Left cardiac atrium (tissue), 4 donors: Measurements from ENCODE around the gene NT5M. TPM values are rescaled to one million over a fixed set of nuclear protein-coding genes. Genes with fewer than 3 reads are reported as not detected.
A peak's percentile ranks its signal among the peaks of the same experiment; 100 is the strongest.

ENCODE experiments used
- ATAC-seq, 2 donors: fragments of 200-7000 bp; cut with Tn5 transposase; one replicate each; pipeline ENCODE4 v1.9.1; 2020; ENCODE audit warnings: mild to moderate bottlenecking in 2 of 2, moderate library complexity in 2 of 2
- DNase-seq: peaks from one replicate; pipeline ENCODE4 v3.0.0-alpha.2; 2020
- intact Hi-C, 2 donors: fragments of 100-400 bp; cut with DNase I; formaldehyde crosslinking; loops; one replicate each; pipeline versions ENCODE4 v1.14.1 to v1.15.1; 2022 to 2023
- total RNA-seq, 2 donors: library from RNA; stranded (reverse); fragmentation: NEBNext Ultra II Directional; extraction: Animal tissue kit (Norgen Biotek cat#: 25700); gene quantifications; one replicate each; pipeline ENCODE4 v1.2.1, GENCODE V29; 2021
- donor health status: DM: no; HTN: yes; CAD: no.
- donor health status: DM: no; HTN: yes; CAD: no; lungs with severe emphysema.
- donor health status: DM: yes; HTN: yes; CAD: no.
- donor health status: Dilated cardiomyopathy.

The NT5M gene
- total RNA-seq, 2 donors from 2014 or later, result 5.4 to 8.2 TPM

DNA sequence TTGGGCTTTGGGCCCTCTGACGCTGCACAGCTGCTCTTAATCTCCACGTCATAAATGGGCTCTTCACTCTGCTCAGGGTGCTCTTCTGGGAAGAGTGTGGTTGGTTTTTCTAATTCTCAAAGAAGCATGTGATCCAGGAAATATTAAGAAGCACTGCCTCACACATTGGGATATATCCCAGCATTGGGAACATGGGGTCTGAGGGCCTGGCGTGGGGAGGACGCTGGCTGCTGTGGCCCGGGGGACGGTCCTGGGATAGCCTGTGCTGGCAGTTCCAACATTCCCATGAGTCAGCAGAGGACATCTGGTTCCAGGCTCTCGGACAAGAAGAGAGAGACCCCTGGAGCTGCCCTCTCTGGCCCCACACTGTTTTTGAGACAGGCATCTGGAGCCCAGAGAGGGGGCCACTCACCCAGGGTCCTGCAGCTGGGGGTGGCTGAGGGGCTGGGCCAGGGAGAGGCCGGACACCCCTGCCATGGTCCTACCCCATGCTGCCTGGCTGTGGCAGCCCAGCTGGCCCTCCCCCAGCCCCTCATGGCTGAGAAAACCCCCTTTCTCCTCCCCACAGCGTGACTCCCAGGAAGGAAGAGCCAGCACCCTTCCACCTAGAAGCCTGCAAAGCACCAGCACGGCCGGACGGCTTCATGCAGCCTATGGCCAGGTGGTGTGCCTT is 58.8 kb downstream of the NT5M start:
- DNase-seq, result peak; percentile 50
- ATAC-seq, result peak; percentile 64 to 73
- intact Hi-C loops, result loop anchor here in 1 of 2 donors (10.0 kb wide), 1 partner anchor 113 kb away; the partner anchor contains the start of gene MED9

DNA sequence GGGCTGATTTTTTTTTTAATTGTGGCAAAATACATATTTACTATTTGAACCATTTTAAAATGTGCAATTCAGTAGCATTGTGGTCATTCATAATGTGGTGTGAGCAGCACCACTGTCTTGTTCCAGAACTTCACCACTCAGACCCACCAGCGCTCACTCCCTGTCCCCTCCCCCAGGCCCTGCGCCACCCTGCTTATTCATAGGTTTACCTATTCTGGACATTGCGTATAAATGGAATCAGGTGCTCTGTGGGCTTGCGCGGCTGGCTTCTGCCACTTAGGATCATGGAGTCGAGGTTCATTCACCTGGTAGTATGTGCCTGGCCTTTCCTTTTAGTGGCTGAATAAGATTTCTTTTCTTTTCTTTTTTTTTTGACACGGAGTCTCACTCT is 59.4 kb downstream of the NT5M start:
- ATAC-seq (no peak), DNase-seq (no peak)
- intact Hi-C loops, result loop anchor here in 1 of 2 donors (10.0 kb wide), 1 partner anchor 112 kb away; the partner anchor contains the start of gene MED9

DNA sequence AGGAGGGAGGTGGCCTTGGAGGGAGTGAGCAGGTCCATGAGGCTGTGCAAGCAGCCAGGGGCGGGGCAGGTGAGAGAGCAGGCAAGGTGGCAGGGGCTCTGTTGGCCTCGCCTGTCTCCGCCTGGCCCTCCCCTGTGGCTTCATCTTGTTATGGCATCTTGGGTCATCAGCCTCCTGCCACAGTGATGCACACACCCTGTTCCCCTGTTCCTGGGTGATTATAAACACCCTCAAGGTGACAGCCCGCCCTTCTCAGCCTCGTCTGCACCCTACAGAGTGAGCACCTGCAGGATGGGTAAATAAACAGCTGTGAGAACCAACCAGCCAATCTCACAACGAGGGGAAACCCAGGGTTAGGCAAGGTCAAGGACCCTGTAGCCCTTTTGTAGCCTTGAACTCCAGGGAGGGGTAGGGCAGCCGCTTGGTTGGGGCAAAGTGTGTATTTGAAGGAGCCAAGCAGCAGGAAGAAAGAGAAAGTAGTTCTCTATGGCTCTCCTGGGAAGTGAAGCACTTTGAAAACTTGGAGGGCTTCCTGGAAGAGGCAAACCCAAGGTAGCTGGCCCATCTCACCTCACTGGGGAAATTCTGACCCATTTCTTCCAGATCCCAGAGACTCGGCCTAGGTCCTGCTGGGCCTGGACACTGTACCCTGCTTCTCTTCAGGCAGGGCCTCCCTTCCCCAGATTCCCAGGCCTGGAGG is 60.6 kb downstream of the NT5M start:
- ATAC-seq, result no peak
- intact Hi-C loops, result loop anchor here in 1 of 2 donors (10.0 kb wide), 1 partner anchor 111 kb away; the partner anchor contains the start of gene MED9
- no peak for DNase-seq

DNA sequence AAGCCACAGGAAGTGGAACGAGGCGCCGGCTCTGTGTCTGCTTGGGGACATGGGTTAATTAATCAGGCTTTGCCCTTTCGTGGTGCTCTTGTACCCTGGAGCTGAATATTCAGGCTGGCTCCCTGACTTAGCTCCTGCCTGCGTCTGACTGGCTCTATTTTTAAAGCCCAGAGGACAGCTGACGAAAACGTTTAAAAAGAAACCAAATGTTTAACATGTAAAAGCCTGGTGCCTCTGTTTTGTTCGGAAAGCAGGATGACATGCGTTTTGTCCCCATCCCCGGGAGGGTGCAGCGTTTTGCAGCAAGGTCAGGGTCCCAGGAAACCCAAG is 61.1 kb downstream of the NT5M start:
- DNase-seq (no peak), ATAC-seq (peak in 1 of 2 donors; percentile 32)
- intact Hi-C loops, result loop anchor here in 1 of 2 donors (10.0 kb wide), 1 partner anchor 110 kb away; the partner anchor contains the start of gene MED9

DNA sequence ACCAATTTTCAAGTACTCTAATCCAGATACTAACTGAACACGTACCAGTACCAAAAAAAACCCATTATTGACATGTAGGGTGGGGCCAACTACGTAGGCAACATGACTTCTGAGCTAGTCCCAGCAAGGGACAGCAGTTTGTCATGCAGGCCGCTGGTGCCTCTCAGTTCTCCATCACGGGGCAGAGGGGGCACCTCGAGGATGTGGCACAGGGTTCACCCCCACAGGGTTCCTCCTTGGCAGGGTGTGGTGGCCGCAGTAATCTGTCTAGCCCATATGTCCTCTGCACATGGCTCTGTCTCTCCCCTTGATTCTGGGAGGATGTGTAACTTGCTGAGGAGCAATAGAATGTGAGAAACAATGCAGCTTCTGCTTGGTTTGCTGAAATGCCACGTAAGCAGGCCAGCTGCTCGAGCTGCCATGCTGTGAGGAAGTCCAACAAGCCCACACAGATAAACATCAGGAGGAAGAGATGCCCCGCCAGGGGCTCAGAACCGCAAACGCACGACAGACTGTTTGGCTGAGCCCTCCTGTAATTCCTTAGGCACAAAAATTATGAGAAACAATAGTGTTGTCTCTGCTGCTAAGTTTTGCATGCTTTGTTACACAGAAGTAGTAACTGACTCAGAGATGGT is 62.4 kb downstream of the NT5M start:
- intact Hi-C loops, result loop anchor here in 1 of 2 donors (10.0 kb wide), 1 partner anchor 109 kb away; the partner anchor contains the start of gene MED9
- ATAC-seq, result no peak
- peak; percentile 7 for DNase-seq

DNA sequence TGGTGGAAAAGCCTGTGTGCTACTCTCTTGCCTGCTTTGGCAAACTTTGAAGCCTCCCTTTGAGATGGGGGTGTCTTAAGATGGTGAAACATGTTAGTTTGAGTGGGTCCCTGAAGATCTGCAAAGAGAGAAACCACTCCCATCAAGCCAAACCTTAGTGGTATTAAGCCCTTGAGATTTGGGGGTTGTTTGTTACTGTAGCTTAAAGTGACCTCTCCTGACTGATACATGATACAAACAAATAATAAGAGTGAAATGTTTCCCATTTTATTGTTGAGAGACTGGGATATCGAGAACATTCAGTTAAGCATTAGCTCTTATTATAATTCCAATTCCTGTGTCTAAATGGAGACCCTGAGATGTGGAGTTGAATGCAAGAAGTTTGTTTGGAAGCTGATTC is 63.1 kb downstream of the NT5M start:
- DNase-seq, result no peak
- intact Hi-C loops, result loop anchor here in 1 of 2 donors (10.0 kb wide), 1 partner anchor 109 kb away; the partner anchor contains the start of gene MED9
- no peak for ATAC-seq

DNA sequence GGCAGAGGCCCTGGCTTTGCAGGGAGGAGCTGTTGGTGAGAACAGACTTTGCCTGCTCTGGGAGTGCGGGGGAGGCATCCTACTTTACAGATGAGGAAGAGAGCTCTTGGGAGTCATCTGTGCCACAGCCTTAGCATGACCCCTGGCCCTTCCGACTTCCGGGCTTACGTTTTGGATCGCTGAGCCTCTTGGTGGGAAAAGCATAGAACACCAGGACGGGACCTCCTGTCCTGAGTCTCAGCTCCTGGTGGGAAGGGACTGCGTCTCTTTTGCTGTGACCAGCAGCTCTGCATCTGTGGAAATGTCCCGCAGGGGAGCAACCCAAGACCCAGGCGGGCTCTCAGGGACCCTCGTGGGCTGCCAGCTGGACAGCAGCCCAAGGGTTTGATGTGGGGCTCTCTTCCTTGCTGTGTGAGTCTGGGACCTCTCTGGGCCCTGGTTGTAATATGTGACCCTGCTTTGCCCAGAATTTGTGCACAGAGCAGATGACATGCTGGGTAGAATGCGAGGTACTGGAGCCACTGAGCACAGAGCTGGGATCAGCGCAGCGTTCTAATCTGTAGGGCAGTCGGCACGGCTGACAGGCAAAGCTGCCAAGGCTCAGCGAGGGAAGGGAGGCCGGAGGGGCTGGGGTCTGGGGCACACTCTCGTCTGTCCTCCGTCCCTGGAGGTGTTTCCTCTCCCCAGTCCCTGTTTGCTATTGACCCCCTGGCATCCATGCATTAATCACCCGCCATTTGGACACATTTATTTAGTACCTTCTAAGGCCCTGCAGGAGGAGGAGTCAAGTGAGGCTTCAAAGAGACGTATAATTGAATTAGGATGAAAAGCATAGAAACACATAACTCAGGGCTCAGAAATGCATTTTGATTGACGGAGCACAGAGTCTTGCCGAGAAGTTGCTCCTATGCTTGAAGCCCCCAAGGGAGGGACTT is 64.0 kb downstream of the NT5M start:
- DNase-seq (no peak), ATAC-seq (no peak)
- intact Hi-C loops, result loop anchor here in 1 of 2 donors (10.0 kb wide), 1 partner anchor 108 kb away; the partner anchor contains the start of gene MED9

DNA sequence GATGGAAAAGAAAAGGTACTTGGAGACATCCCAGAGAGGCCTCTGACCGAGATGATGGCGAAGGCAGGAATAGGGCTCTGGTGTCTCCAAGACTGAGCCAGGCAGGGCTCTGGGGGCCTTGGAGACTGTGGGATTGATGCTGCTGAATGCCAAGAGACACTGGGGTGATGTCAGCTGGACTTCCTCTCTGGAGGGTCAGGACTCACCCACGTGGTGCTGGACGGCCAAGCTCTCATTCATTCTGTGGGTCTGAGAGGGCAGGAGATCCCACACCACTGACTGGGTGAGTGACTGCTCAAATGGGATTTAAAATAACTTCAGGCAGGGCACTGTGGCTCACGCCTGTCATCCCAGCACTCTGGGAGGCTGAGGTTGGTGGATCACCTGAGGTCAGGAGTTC is 64.8 kb downstream of the NT5M start:
- DNase-seq (no peak), ATAC-seq (peak in 1 of 2 donors; percentile 49)
- intact Hi-C loops, result loop anchor here in 1 of 2 donors (10.0 kb wide), 1 partner anchor 107 kb away; the partner anchor contains the start of gene MED9

DNA sequence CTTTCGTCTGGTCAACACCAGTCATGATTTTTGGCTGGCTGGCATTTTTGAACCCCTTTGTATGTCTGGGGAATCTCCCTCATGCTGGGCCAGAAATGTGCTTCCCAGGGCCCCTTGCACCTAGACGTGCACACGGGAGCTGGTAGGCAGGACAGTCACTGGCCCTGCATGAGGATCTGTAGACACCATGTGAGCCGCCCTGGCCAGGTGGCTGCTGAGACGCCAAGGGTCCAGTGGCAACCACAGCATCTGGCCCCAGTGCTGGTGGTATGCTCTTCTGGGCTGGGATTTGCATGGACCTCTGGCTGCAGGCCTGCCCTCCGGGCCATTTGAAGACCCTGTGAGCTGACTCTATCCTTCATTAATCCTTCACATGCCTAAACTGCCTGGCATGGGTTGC is 67.5 kb downstream of the NT5M start:
- no peak for DNase-seq
- intact Hi-C loops, result no loop called here
- ATAC-seq, result no peak

DNA sequence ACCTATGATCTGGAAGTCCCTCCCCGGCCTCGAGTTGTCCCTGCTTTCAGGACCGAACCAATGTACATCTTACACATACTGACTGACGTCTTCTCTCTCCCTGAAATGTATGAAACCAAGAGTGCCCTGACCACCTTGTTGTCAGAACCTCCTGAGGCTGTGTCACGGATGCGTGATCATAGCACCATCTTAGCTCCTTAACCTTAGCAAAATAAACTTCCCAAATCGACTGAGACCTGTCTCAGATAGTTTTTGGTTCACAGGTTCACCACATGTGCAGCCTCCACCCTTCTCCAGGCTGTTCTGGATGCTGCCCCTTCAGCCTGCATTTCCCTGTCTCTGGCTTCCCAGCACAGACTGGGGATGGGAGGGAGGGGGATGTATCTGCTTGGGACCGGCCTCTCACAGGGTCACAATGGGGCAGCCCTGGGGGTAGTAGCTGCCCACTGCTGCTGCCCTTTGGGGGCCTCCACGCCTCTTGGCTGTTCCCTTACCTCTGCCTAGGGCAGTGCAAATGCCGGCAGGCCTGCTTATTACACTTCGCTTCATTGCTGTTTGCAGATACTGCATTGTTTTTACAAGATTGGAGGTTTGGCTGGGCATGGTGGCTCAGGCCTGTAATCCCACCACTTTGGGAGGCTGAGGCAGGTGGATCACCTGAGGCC is 69.8 kb downstream of the NT5M start:
- no peak for DNase-seq
- intact Hi-C loops, result no loop called here
- ATAC-seq, result no peak

DNA sequence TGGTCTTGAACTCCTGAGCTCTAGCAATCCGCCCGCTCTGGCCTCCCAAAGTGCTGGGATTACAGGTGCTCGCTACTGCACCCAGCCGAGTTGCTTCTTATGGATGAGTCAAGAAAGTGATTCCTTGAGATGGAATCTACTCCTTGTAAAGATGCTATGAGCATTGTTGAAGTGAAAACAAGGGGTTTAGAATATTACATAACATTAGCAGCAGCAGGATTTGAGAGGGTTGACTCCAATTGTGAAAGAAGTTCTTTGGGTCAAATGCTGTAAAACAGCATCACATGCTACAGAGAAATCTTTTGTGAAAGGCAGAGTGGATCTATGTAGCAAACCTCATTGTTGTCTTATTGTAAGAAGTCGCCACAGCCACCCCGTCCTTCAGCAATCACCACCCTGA is 72.7 kb downstream of the NT5M start:
- intact Hi-C loops, result no loop called here
- DNase-seq (no peak), ATAC-seq (no peak)

DNA sequence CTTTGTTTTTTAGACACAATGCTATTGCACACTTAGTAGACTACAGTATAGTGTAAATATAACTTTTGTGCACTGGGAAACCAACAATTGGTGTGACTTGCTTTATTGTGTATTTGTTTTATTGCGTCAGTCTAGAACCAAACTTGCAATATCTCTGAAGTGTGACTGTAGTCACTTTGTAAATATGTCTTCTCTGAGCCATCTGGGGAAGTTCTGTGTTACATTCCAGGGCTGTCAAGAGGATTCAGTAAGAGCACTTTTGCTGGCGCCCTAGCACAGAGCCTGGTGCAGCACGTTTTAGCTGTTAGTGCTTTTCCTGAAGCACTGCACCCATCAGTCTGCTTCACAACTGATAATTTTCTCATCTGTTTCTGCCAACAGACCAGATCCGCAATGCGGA is 73.2 kb downstream of the NT5M start:
- intact Hi-C loops, result no loop called here
- no peak for DNase-seq
- ATAC-seq, result peak; percentile 73 to 89

DNA sequence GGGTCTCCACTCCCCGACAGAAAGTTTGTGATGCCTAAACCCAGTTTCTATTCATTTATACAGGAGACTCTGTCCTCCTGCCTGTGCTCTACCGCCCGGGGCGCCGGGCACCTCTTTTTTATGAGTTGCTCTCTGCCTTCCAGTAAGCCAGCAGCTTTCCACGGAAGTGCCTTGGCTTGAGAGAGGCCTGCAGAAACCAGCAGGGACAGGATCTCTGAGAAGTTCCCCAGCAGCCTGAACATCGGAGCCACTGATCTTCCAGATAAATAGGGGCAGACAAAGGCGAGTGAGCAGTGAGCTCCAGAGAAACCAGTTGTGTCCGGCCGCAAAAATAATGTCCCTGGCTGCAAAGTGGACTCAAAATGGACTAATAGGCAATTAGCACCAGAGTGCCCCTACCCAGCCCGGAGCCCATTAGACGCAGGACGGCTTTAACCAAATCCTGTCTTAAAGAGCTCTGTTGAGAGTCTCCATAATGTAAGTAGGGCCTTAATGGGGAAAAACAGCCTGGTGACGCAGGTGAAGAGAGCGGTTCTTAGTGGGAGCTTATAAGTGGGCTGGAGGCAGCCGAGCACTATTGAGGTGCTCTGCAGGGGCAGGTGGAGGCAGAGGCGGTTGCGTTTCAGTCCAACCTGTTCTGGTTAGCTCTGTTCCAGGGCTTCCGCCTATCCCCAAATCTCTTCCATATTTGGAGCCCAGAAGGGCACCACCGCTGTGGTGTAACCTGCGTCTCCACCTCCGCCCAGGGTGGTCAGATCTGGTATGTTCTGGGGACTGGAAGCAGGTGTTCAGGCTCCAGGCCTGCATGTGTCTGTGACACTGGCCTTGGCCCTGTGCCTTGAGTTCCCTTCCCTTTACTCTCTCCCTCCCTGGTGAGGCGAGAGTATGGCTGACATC is 74.1 kb downstream of the NT5M start:
- intact Hi-C loops, result no loop called here
- no peak for DNase-seq
- ATAC-seq, result no peak

DNA sequence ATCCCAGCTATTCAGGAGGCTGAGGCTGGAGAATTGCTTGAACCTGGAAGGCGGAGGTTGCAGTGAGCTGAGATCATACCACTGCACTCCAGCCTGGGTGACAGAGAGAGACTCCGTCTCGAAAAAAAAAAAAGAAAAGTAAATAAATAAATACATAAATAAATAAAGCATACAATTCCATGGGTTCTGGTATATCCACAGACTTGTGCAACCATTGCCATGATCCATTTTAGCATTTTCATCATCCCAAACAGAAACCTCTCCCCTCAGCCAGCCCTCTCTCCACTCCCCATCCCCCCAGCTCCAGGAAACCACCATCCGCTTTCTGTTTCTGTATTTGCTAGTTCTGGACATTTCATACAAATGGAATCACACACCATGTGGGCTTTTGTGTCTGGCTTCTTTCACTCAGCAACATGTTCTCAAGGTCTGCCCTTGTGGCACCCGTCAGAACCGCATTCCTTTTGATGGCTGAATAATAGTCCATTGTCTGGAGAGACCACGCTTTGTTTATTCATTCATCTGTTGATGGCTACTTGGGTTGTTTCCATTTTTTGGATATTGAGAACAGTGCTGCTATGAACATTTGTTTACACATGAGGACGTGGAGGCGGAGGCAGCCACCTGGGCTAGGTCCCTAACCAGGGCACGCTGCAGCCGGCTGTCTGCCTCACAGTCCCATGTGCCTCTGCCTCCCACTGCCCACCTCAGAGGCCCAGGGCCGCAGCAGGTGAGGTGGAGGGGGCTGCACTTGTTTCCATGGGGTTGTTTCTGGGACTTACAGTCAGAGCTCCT is 76.2 kb downstream of the NT5M start:
- ATAC-seq (peak in 1 of 2 donors; percentile 46), DNase-seq (no peak)
- intact Hi-C loops, result no loop called here

DNA sequence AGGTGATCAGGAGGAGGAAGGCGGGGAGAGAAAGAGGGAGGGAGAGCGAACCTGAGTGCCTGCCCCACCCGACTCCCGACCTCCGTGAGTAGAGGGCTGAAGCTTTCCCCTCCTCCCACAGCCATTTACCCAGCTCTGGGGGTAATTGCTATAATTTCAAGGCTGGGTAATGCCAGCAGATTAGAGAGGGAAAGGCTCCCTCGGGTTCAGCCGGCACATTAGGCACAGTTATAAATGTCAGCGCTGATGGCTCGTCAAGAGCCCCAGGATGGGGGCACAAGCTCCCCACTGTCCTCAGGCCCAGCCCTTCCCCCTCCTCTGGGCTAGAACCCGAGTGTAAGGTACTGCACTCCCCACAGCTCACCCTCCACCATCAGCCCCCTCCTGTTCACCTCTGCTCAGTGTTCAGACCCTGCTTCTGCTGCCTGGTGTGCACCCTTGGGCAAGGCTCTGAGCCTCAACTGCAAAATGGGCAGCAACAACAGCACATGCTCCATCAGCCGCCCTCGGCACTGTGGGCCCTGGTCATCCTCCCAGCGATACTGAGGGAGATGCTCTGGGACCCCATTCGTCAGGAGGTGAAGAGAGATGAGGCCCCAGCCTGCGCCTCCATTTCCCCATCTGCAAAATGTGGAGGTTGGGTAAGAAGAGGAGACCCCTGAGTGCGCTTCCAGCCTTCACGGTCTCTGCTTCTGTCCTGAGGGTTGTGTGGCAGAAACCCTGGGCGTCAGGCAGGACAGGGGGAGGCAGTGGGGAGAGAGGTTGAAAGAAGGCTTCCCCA is 77.2 kb downstream of the NT5M start:
- ATAC-seq (no peak), DNase-seq (no peak)
- intact Hi-C loops, result no loop called here
